Neural progenitor cell (in vitro differentiated cells): Measurements from ENCODE around the gene PEPD. TPM values are rescaled to one million over a fixed set of nuclear protein-coding genes. Genes with fewer than 3 reads are reported as not detected.
A peak's percentile ranks its signal among the peaks of the same experiment; 100 is the strongest.

ENCODE experiments used
- DNase-seq: peaks from one replicate; pipeline ENCODE4 v3.0.0-alpha.2; 2016; ENCODE audit warnings: low spot score
- H2AFZ ChIP-seq: fragments of 200-600 bp; sonication (generic); replicated peaks from 2 replicates; pipeline ENCODE4 v1.6.1; 2016; ENCODE audit warnings: antibody characterized with exemption
- H3F3A ChIP-seq: fragments of 200-600 bp; sonication (generic); 2 replicates; pipeline ENCODE4 v1.6.1; 2016; ENCODE audit warnings: antibody characterized with exemption, low read depth
- H3K27ac ChIP-seq: fragments of 200-600 bp; sonication (generic); 2 replicates; pipeline ENCODE4 v1.5.1; 2016; ENCODE audit warnings: mild to moderate bottlenecking
- H3K27me3 ChIP-seq: fragments of 200-600 bp; sonication (generic); 2 replicates; pipeline ENCODE4 v1.6.1; 2016; ENCODE audit warnings: mild to moderate bottlenecking, moderate library complexity
- H3K36me3 ChIP-seq: fragments of 200-600 bp; sonication (generic); 2 replicates; pipeline ENCODE4 v1.5.1; 2016
- H3K4me1 ChIP-seq: fragments of 200-600 bp; sonication (generic); 2 replicates; pipeline ENCODE4 v1.6.1; 2016; ENCODE audit warnings: mixed run types
- H3K4me2 ChIP-seq: fragments of 200-600 bp; sonication (generic); 2 replicates; pipeline ENCODE4 v1.6.1; 2016
- H3K4me3 ChIP-seq: fragments of 200-600 bp; sonication (generic); 2 replicates; pipeline ENCODE4 v1.5.1; 2016
- H3K79me2 ChIP-seq: fragments of 200-600 bp; sonication (generic); 2 replicates; pipeline ENCODE4 v1.6.1; 2016; ENCODE audit warnings: low read depth
- H3K9ac ChIP-seq: fragments of 200-600 bp; sonication (generic); 2 replicates; pipeline ENCODE4 v1.6.1; 2016
- H3K9me3 ChIP-seq: fragments of 200-600 bp; sonication (generic); 2 replicates; pipeline ENCODE4 v1.5.1; 2016; ENCODE audit warnings: low read depth
- H4K20me1 ChIP-seq: fragments of 200-600 bp; sonication (generic); 2 replicates; pipeline ENCODE4 v1.6.1; 2016; ENCODE audit warnings: low read depth
- H3K27ac Mint-ChIP-seq: 3 replicates; pipeline ENCODE4 v1.8.0; 2021; ENCODE audit warnings: mixed read lengths
- H3K27me3 Mint-ChIP-seq: 2 replicates; pipeline ENCODE4 v1.8.0; 2022; ENCODE audit warnings: low read depth, mild to moderate bottlenecking, inconsistent platforms, moderate library complexity, mixed read lengths; ENCODE audit not compliant: insufficient read depth
- H3K36me3 Mint-ChIP-seq: 3 replicates; pipeline ENCODE4 v1.8.0; 2021; ENCODE audit warnings: mixed read lengths
- H3K4me1 Mint-ChIP-seq: 3 replicates; pipeline ENCODE4 v1.8.0; 2021; ENCODE audit warnings: mixed read lengths
- H3K4me3 Mint-ChIP-seq: 3 replicates; pipeline ENCODE4 v1.8.0; 2021; ENCODE audit warnings: mild to moderate bottlenecking, moderate library complexity, mixed read lengths
- H3K9me3 Mint-ChIP-seq: 3 replicates; pipeline ENCODE4 v1.8.0; 2020; ENCODE audit warnings: mixed read lengths
- EZH2 ChIP-seq: fragments of 200-600 bp; sonication (generic); IDR thresholded peaks from 2 replicates; pipeline ENCODE4 v1.6.1; 2017; ENCODE audit warnings: antibody characterized with exemption, mild to moderate bottlenecking, moderate library complexity
- EZH2phosphoT487 ChIP-seq: fragments of 200-600 bp; sonication (generic); IDR thresholded peaks from 2 replicates; pipeline ENCODE4 v1.6.1; 2017; ENCODE audit warnings: antibody characterized with exemption
- total RNA-seq: library from RNA; depleted of rRNA; stranded (reverse); fragments of >200 nt; gene quantifications from 2 replicates; pipeline ENCODE4 v1.2.3, GENCODE V29; 2015; ENCODE audit warnings: low replicate concordance
- TF ChIP-seq, protein P1 (sequence below): fragments of 200-600 bp; sonication (generic); IDR thresholded peaks from 2 replicates; pipeline ENCODE4 v1.5.1; 2017; ENCODE audit warnings: antibody characterized with exemption, mild to moderate bottlenecking

The PEPD gene
- total RNA-seq, 1 donor from 2014 or later: 47.0 TPM

GRCh38 chr19:33408116-33408515 is 113.5 kb downstream of the PEPD start:
- peaks cover 4% of the 10 kb centered on the region for H3K4me1 ChIP-seq
- H3K27ac Mint-ChIP-seq: no peak overlapping the region
- no peak overlapping the region for H3K4me3 ChIP-seq
- no peaks in the 10 kb centered on the region for H3K9me3 Mint-ChIP-seq
- H3K27ac ChIP-seq: no peak overlapping the region
- DNase-seq: no peak
- H3K27me3 ChIP-seq: no peaks in the 10 kb centered on the region
- no peak overlapping the region for H3K4me3 Mint-ChIP-seq
- H3K36me3 Mint-ChIP-seq: no peaks in the 10 kb centered on the region
- H3K9ac ChIP-seq: no peak overlapping the region
- H3K27me3 Mint-ChIP-seq: peaks cover 4% of the 10 kb centered on the region
- TF ChIP-seq, protein P1, sequence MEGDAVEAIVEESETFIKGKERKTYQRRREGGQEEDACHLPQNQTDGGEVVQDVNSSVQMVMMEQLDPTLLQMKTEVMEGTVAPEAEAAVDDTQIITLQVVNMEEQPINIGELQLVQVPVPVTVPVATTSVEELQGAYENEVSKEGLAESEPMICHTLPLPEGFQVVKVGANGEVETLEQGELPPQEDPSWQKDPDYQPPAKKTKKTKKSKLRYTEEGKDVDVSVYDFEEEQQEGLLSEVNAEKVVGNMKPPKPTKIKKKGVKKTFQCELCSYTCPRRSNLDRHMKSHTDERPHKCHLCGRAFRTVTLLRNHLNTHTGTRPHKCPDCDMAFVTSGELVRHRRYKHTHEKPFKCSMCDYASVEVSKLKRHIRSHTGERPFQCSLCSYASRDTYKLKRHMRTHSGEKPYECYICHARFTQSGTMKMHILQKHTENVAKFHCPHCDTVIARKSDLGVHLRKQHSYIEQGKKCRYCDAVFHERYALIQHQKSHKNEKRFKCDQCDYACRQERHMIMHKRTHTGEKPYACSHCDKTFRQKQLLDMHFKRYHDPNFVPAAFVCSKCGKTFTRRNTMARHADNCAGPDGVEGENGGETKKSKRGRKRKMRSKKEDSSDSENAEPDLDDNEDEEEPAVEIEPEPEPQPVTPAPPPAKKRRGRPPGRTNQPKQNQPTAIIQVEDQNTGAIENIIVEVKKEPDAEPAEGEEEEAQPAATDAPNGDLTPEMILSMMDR: no peak
- TF ChIP-seq EZH2phosphoT487 (no peak), EZH2 (no peak)
- no peaks in the 10 kb centered on the region for H3F3A ChIP-seq
- H4K20me1 ChIP-seq: no peaks in the 10 kb centered on the region
- H3K36me3 ChIP-seq: no peaks in the 10 kb centered on the region
- no peak overlapping the region for H2AFZ ChIP-seq
- H3K4me2 ChIP-seq: no peak overlapping the region
- no peaks in the 10 kb centered on the region for H3K79me2 ChIP-seq
- no peaks in the 10 kb centered on the region for H3K9me3 ChIP-seq
- H3K4me1 Mint-ChIP-seq: peaks cover 9% of the 10 kb centered on the region

GRCh38 chr19:33407716-33408115 is 113.9 kb downstream of the PEPD start:
- H3K9ac ChIP-seq: no peak overlapping the region
- DNase-seq: no peak
- H3K27ac Mint-ChIP-seq: no peak overlapping the region
- no peaks in the 10 kb centered on the region for H3K27me3 ChIP-seq
- H2AFZ ChIP-seq: no peak overlapping the region
- H3K36me3 ChIP-seq: no peaks in the 10 kb centered on the region
- no peaks in the 10 kb centered on the region for H3K36me3 Mint-ChIP-seq
- peaks cover 4% of the 10 kb centered on the region for H3K4me1 ChIP-seq
- H4K20me1 ChIP-seq: no peaks in the 10 kb centered on the region
- no peaks in the 10 kb centered on the region for H3K79me2 ChIP-seq
- no peak overlapping the region for H3K4me3 Mint-ChIP-seq
- H3K4me3 ChIP-seq: no peak overlapping the region
- H3F3A ChIP-seq: no peaks in the 10 kb centered on the region
- peaks cover 7% of the 10 kb centered on the region for H3K4me1 Mint-ChIP-seq
- H3K9me3 ChIP-seq: no peaks in the 10 kb centered on the region
- no peak for TF ChIP-seq EZH2phosphoT487
- TF ChIP-seq, protein P1: no peak
- no peak for TF ChIP-seq EZH2
- peaks cover 4% of the 10 kb centered on the region for H3K27me3 Mint-ChIP-seq
- no peaks in the 10 kb centered on the region for H3K9me3 Mint-ChIP-seq
- no peak overlapping the region for H3K4me2 ChIP-seq
- H3K27ac ChIP-seq: no peak overlapping the region

GRCh38 chr19:33407140-33407551 is 114.4 kb downstream of the PEPD start:
- H3K4me1 ChIP-seq: peaks cover 4% of the 10 kb centered on the region
- no peaks in the 10 kb centered on the region for H4K20me1 ChIP-seq
- H3K27me3 ChIP-seq: no peaks in the 10 kb centered on the region
- Mint-ChIP-seq H3K9me3 (no peaks in the 10 kb centered on the region), H3K27me3 (peaks cover 4% of the 10 kb centered on the region), H3K4me1 (peaks cover 7% of the 10 kb centered on the region), H3K36me3 (no peaks in the 10 kb centered on the region), H3K4me3 (no peak overlapping the region), H3K27ac (no peak overlapping the region)
- no peak overlapping the region for H3K9ac ChIP-seq
- no peaks in the 10 kb centered on the region for H3K36me3 ChIP-seq
- H3F3A ChIP-seq: no peaks in the 10 kb centered on the region
- H3K4me3 ChIP-seq: no peak overlapping the region
- no peak for TF ChIP-seq EZH2
- TF ChIP-seq, protein P1: peak; percentile 3
- TF ChIP-seq EZH2phosphoT487: no peak
- no peaks in the 10 kb centered on the region for H3K9me3 ChIP-seq
- H2AFZ ChIP-seq: no peak overlapping the region
- no peak overlapping the region for H3K4me2 ChIP-seq
- no peak for DNase-seq
- no peak overlapping the region for H3K27ac ChIP-seq
- H3K79me2 ChIP-seq: no peaks in the 10 kb centered on the region
